Breast epithelium (tissue), 4 donors: ENCODE measurements around the gene RNASE2. TPM values are rescaled to one million over a fixed set of nuclear protein-coding genes. Genes with fewer than 3 reads are reported as not detected.
"Not testable (repeated sequence)": the region's sequence is repeated elsewhere in the genome, so short reads cannot be mapped to it uniquely, and the experiment has no call there.

Experiments
- DNase-seq, 2 donors: peaks; one replicate each; pipeline ENCODE4 v3.0.0-alpha.2; 2019; ENCODE audit warnings: low spot score in 2 of 2
- H3K27ac ChIP-seq, 2 donors: fragments of 200-600 bp; sonication (generic) in 1 of 2; one replicate each; pipeline ENCODE4 v1.5.1; 2016 to 2019; ENCODE audit warnings: mild to moderate bottlenecking in 1 of 2
- H3K27me3 ChIP-seq, 2 donors: fragments of 200-600 bp; sonication (generic) in 1 of 2; one replicate each; pipeline versions ENCODE4 v1.5.1 to v1.6.0; 2017 to 2019; ENCODE audit warnings: control low read depth in 1 of 2, mild to moderate bottlenecking in 1 of 2
- H3K36me3 ChIP-seq: fragments of 200-600 bp; one replicate; pipeline ENCODE4 v1.5.1; 2019
- H3K4me1 ChIP-seq, 2 donors: fragments of 200-600 bp; sonication (generic); one replicate each; pipeline ENCODE4 v1.5.1; 2016 to 2019; ENCODE audit warnings: control low read depth in 1 of 2
- H3K4me3 ChIP-seq, 3 donors: fragments of 200-600 bp; sonication (generic); 1 replicate in 2 of 3; 2 replicates in 1 of 3; pipeline ENCODE4 v1.5.1; 2016 to 2019; ENCODE audit warnings: mild to moderate bottlenecking in 3 of 3, moderate library complexity in 2 of 3
- H3K9me3 ChIP-seq, 2 donors: fragments of 200-600 bp; sonication (generic) in 1 of 2; one replicate each; pipeline ENCODE4 v1.5.1; 2016 to 2019; ENCODE audit warnings: control low read depth in 1 of 2
- CTCF ChIP-seq, 3 donors: fragments of 450-650 bp; IDR thresholded peaks; one replicate each; pipeline ENCODE4 v1.5.1; 2016 to 2017; ENCODE audit warnings: antibody characterized with exemption in 3 of 3, mild to moderate bottlenecking in 3 of 3, moderate library complexity in 3 of 3
- POLR2A ChIP-seq: fragments of 450-650 bp; IDR thresholded peaks from one replicate; pipeline ENCODE4 v1.6.1; 2016; ENCODE audit warnings: antibody characterized with exemption, mild to moderate bottlenecking, moderate library complexity
- POLR2AphosphoS5 ChIP-seq, 3 donors: sonication (generic); formaldehyde crosslinking; IDR thresholded peaks; one replicate each; pipeline ENCODE4 v1.6.1; 2017; ENCODE audit warnings: antibody characterized with exemption in 3 of 3
- intact Hi-C: fragments of 100-400 bp; cut with DNase I; formaldehyde crosslinking; loops from one replicate; pipeline ENCODE4 v1.15.1; 2023; ENCODE audit warnings: low total_unique reads
- total RNA-seq, 3 donors: library from RNA; depleted of rRNA; stranded (reverse); fragments of >200 nt; gene quantifications; one replicate each; pipeline ENCODE4 v1.1.0, GENCODE V29; 2016

RNASE2 gene
- total RNA-seq, 3 donors from 2014 or later: 1.3 to 3.2 (median 2.0) TPM

GRCh38 chr14:20935303-20935984, 19.8 kb upstream of the RNASE2 start:
- no peak for DNase-seq
- intact Hi-C loops: no loop called here
- Histone ChIP-seq H3K9me3 (no peaks in the 10 kb centered on the region), H3K27ac (no peak overlapping the region), H3K36me3 (no peaks in the 10 kb centered on the region), H3K4me1 (no peaks in the 10 kb centered on the region), H3K27me3 (no peaks in the 10 kb centered on the region), H3K4me3 (no peak overlapping the region)
- TF ChIP-seq CTCF (IDR thresholded peaks at IDR 0.05) (no peak), POLR2A (no peak), POLR2AphosphoS5 (IDR thresholded peaks at IDR 0.05) (no peak)

GRCh38 chr14:20945146-20945545, 10.1 kb upstream of the RNASE2 start:
- not testable (repeated sequence) for DNase-seq

GRCh38 chr14:20946707-20947106, 8.6 kb upstream of the RNASE2 start:
- DNase-seq, H3K4me3 ChIP-seq, H3K36me3 ChIP-seq, H3K9me3 ChIP-seq, H3K27ac ChIP-seq, H3K4me1 ChIP-seq, intact Hi-C loops, H3K27me3 ChIP-seq: not testable (repeated sequence)

More at GRCh38 chr14:20945146-20945545, 10.1 kb upstream of the RNASE2 start:
- H3K27me3 ChIP-seq, H3K27ac ChIP-seq, H3K36me3 ChIP-seq, H3K4me3 ChIP-seq, H3K9me3 ChIP-seq, intact Hi-C loops, H3K4me1 ChIP-seq: not testable (repeated sequence)

- intact Hi-C loops, H3K27me3 ChIP-seq, H3K4me1 ChIP-seq: not testable (repeated sequence)
Measured at GRCh38 chr14:20955538-20955873, 219 bp downstream of the RNASE2 start.

GRCh38 chr14:20956376-20956976, 1.2 kb downstream of the RNASE2 start:
- H3K27ac ChIP-seq: no peak overlapping the region
- TF ChIP-seq CTCF (IDR thresholded peaks at IDR 0.05) (no peak), POLR2A (no peak), POLR2AphosphoS5 (IDR thresholded peaks at IDR 0.05) (no peak)
- no peaks in the 10 kb centered on the region for H3K36me3 ChIP-seq
- H3K9me3 ChIP-seq: no peaks in the 10 kb centered on the region
- H3K4me3 ChIP-seq: no peak overlapping the region
- no peaks in the 10 kb centered on the region for H3K27me3 ChIP-seq
- no peaks in the 10 kb centered on the region for H3K4me1 ChIP-seq
- no peak for DNase-seq
- intact Hi-C loops: no loop called here

More at GRCh38 chr14:20955538-20955873, 219 bp downstream of the RNASE2 start:
- not testable (repeated sequence) for H3K9me3 ChIP-seq, H3K4me3 ChIP-seq, H3K36me3 ChIP-seq, DNase-seq, H3K27ac ChIP-seq

- H3K27me3 ChIP-seq, H3K4me3 ChIP-seq, H3K27ac ChIP-seq, H3K36me3 ChIP-seq, intact Hi-C loops, DNase-seq, H3K9me3 ChIP-seq, H3K4me1 ChIP-seq: not testable (repeated sequence)
Measured at GRCh38 chr14:20958946-20959345, 3.7 kb downstream of the RNASE2 start.

DNA sequence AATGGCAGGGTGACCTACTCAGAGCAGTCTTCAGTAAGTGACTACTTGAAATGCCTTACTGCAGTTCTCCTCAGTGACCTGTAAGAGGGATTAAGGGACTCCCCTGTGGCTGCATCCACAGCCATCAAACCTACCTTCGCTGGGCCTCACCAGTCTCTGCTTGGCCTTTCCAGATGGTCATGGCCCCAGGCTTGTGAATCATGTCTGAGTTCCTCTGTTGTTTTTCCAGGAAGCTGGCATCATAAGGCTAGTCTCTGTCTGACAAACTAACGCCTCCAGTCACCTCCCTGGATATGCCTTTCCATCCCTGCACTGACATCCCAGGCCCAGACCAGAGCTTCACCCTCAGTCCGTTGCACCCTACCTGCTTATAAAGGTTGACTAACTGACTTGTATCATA, 14.0 kb downstream of the RNASE2 start:
- no peak for DNase-seq
- Histone ChIP-seq H3K9me3 (no peaks in the 10 kb centered on the region), H3K27ac (no peak overlapping the region), H3K4me3 (no peak overlapping the region), H3K27me3 (no peaks in the 10 kb centered on the region), H3K36me3 (no peaks in the 10 kb centered on the region), H3K4me1 (peaks cover 0 to 5% of the 10 kb centered on the region in 2 donors)
- TF ChIP-seq POLR2AphosphoS5 (IDR thresholded peaks at IDR 0.05): no peak
- no peak for TF ChIP-seq POLR2A
- TF ChIP-seq CTCF (IDR thresholded peaks at IDR 0.05): no peak
- intact Hi-C loops: no loop called here
